Fibroblast of mammary gland (primary cell): ENCODE measurements around the gene SLC1A3.

ENCODE experiments used
- DNase-seq: peaks from one replicate; pipeline ENCODE4 v3.0.0-alpha.2; 2010; ENCODE audit warnings: low read depth
- H3K4me3 ChIP-seq: 2 replicates; pipeline ENCODE4 v1.5.1; 2011; ENCODE audit warnings: low read depth, mild to moderate bottlenecking, low read length, moderate library complexity; ENCODE audit not compliant: control insufficient read depth
- TF ChIP-seq, protein P1 (sequence below): conservative IDR thresholded peaks from 2 replicates; pipeline ENCODE4 v1.5.1; 2011; ENCODE audit warnings: low read depth, low read length, inconsistent platforms; ENCODE audit not compliant: control insufficient read depth, insufficient read depth

Gene SLC1A3

DNA sequence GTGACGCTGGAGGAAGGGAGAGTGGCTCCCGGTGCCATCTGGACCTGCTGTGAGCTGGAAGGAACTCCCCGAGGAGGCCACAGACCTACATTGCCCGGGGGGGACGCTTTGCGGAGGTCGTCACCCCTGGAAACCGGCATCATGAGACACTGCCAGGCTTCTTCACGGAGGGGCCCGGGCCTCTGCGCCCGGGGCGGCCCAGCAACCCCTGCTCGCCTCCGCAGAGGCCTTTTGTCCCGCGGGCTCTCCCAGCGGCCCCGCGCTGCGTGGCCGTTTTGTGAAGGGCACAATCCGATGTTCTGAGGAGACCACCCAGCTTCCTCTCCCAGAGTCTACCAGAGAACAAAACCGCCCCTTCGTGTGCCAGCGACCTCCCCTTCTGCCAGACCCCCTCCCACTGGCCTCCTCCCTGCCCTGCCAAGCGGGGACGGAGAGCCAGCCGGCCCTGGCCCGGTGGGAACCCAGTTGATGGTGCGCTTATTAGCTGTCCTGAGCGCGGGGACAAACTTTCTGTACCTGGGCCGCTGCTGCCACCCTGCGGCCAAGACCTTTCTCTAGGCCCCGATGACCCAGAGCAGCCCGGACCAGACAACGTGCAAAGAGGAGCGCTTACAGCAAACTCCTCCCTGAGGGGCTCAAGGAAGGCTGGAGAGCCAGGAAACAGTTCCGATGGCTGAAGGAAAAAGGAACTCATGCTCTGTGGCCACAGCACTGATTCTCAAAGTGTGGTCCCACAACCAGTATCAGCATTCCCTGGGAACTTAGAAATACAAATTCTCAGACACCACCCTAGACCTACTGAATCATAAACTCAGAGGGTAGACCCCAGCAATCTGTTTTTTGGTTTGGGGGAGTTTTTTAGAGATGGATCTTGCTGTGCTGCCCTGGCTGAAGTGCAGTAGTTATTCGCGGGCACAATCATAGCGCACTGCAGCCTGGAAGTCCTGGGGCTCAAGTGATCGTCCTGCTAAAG is 86.7 kb downstream of the SLC1A3 start:
- peak overlapping the region; percentile 20 for H3K4me3 ChIP-seq
- TF ChIP-seq, protein P1, sequence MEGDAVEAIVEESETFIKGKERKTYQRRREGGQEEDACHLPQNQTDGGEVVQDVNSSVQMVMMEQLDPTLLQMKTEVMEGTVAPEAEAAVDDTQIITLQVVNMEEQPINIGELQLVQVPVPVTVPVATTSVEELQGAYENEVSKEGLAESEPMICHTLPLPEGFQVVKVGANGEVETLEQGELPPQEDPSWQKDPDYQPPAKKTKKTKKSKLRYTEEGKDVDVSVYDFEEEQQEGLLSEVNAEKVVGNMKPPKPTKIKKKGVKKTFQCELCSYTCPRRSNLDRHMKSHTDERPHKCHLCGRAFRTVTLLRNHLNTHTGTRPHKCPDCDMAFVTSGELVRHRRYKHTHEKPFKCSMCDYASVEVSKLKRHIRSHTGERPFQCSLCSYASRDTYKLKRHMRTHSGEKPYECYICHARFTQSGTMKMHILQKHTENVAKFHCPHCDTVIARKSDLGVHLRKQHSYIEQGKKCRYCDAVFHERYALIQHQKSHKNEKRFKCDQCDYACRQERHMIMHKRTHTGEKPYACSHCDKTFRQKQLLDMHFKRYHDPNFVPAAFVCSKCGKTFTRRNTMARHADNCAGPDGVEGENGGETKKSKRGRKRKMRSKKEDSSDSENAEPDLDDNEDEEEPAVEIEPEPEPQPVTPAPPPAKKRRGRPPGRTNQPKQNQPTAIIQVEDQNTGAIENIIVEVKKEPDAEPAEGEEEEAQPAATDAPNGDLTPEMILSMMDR, result peak; percentile 66
- DNase-seq, result peak; percentile 75

DNA sequence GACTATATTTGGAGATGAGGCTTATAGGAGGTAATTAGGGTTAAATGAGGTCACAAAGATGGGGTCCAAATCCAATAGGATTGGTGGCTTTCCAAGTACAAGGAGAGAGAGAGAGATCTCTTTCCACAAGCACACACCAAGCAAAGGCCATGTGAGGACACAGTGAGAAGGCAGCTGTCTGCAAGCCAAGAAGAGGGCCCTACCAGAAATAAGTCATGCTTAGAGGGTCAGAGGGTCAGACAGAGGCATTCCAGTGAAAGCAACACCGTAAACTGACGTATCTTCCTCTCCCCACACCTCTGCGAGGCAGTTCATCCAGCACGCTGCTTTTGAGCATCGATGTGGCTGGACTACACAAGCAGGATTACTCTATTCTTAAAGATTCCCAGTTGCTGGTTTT is 87.9 kb downstream of the SLC1A3 start:
- TF ChIP-seq, protein P1, result no peak
- no peak overlapping the region for H3K4me3 ChIP-seq
- DNase-seq, result peak; percentile 58

DNA sequence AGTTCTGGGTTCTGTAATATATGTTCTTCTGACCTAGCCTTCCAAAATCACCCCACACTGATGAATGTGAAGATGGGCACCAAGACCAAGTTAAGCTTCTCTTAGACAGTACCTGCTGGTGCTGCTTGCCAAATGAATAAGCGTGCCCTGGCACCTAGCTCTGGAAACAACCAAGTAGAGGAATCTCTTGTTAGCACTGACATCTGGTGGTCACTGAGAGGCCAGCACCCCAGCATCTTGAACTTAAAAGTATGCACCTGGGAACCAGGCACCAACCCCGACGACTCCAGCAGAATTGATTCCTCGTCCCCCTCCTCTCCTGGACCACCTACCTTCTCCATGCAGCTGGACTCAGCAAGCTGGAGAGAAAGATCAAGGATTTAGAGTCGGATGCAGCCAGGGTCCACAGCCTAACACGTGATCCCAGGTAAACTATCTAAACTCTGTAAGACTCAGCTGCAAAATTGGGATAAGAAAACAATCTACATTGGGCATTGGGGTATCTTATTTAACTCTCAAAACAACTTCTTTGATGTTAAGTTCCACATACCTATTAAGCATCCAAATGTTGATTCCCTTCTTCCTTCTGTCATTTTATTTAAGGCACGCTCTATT is 89.8 kb downstream of the SLC1A3 start:
- peak; percentile 73 for DNase-seq
- H3K4me3 ChIP-seq, result no peak overlapping the region
- TF ChIP-seq, protein P1, result peak; percentile 89

DNA sequence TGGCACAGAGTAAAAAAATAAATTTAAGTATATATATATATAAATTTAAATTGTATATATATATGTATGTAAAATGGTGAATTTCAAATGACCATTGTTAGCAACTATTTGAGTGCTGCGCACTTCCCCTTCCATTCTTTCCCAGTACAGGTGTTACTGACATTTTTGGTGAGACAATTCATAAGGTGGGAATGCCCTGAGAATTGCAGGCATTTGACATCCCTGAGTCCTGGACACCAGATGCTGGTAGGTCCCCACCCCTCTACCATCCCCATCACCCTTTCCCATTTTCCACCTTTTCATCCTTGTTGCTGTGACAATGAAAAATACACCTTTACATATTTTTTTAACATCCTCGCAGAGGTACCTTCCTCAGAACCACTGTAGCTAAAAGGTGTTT is 91.6 kb downstream of the SLC1A3 start:
- TF ChIP-seq, protein P1, result no peak
- DNase-seq, result no peak
- H3K4me3 ChIP-seq, result no peak overlapping the region

DNA sequence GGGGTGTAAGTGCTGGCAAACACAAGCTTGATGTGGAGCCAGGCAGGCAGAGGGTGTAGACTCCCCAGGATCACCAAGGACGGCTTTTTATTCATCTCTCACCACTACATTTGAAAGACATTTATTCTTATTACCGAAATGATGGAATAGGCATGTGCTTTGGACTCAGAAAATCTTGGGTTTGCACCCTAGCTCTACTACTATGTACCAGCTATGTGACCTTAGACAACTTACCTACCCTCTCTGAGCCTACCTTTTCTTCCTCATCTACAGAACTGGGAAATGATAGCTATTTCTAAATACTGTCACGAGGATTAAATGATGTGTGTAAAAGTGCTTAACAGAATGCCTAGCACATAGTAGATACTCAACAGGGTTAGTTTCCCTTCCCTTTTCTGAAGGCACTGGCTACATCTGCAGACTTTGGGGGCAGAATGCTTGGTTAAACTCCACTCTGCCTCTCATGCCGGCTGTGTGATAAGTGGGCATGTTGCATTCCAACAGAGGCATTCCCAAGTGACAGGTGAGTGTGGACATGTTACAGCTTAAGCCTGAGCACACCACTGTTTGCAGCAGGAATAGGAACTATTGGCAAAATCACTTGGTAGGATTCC is 94.8 kb downstream of the SLC1A3 start:
- TF ChIP-seq, protein P1, result no peak
- no peak overlapping the region for H3K4me3 ChIP-seq
- no peak for DNase-seq

DNA sequence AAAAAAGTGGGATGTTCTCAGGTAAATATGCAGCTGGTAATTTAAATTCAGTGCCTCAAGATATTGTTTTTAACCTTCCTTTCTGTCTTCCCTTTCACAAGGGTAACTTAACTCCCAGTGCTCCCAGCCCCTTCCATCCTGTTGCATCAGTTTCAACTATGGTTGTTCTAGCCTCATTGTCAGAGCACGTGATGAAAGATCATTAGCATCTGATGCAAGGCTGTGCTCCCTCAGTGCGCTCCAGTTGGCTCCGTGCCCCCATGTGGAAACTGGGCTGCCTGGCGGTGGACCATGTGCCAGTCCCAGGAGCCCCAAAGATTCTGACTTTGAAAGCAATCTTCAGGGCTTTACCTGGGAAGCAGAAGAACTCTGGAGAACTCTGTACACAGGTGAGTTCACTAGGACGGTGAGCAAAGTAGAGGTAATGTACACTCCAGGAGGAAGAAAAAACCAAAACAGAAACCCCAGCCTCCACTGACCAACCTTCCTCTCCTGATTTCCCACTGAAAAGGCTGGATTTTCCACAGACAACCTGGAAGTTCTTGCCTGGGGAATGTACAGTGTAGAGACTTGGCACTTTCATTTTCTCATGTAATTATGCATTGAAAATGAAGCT is 96.9 kb downstream of the SLC1A3 start:
- peak; percentile 63 for DNase-seq
- TF ChIP-seq, protein P1, result no peak
- H3K4me3 ChIP-seq, result no peak overlapping the region
